Activated CD4-positive, alpha-beta T cell treated with anti-CD3 and anti-CD28 coated beads, Interleukin-2, amount 50 U/mL, for 1 hour (primary cell): ENCODE measurements around the gene ELP4.
"Not testable (repeated sequence)": the region's sequence is repeated elsewhere in the genome, so short reads cannot be mapped to it uniquely, and the experiment has no call there.

ENCODE experiments used
- DNase-seq: peaks from one replicate; pipeline ENCODE4 v3.0.0-alpha.2; 2020

The ELP4 gene

DNA sequence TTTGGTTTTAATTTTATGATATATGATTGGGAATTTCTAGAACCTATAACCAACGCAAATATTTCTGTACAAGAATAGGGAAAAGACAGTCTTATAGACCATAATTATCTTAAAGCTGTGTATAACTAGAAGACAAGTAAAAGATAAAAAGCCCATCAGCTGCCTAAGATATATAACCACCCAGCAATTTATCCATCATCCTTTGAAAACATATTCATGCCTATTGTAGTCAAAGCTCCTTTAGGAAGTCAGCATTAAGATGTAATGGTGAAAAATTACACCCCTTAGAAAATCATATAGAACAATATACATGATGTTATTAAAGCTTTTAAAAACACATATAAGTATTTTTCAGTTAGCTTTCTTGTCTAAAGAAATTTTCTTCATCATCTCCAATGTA is 46.4 kb downstream of the ELP4 start:
- DNase-seq, result no peak

DNA sequence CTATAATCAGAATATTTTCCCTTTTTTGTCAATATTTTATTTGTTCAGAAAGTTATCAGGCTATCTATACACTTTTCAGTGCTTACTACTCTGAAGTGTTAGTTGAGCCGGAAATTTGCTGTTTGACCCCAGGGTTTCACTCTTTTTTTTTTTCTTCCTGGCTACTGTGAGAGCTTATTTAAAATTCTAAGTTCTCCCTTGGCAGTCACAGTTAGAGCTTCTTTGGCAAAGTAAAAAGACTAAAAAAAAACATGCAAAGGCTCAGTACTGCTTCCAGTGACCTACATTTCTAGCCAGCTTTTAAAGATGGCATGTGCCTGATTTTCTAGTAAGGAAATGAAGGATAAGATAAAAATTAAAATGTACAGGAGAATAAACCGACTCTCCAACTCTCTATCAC is 48.4 kb downstream of the ELP4 start:
- DNase-seq, result no peak

GRCh38 chr11:31560842-31561476 is 51.4 kb downstream of the ELP4 start:
- no peak for DNase-seq

DNA sequence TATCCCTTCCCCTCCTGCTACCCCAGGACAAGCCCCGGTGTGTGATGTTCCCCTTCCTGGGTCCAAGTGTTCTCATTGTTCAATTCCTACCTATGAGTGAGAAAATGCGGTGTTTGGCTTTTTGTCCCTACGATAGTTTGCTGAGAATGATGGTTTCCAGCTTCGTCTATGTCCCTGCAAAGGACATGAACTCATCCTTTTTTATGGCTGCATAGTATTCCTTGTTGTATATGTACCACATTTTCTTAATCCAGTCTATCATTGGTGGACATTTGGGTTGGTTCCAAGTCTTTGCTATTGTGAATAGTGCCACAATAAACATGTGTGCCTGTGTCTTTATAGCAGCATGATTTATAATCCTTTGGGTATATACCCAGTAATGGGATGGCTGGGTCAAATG is 55.0 kb downstream of the ELP4 start:
- not testable (repeated sequence) for DNase-seq

GRCh38 chr11:31574133-31574532 is 64.6 kb downstream of the ELP4 start:
- not testable (repeated sequence) for DNase-seq

DNA sequence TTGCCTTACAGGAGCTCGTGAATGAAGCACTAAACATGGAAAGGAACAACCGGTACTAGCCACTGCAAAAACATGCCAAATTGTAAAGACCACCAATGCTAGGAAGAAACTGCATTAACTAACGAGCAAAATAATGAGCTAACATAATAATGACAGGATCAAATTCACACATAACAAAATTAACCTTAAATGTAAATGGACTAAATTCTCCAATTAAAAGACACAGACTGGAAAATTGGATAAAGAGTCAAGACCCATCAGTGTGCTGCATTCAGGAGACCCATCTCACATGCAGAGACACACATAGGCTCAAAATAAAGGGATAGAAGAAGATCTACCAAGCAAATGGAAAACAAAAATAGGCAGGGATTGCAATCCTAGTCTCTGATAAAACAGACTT is 66.2 kb downstream of the ELP4 start:
- not testable (repeated sequence) for DNase-seq

GRCh38 chr11:31579412-31579811 is 69.8 kb downstream of the ELP4 start:
- DNase-seq, result not testable (repeated sequence)

DNA sequence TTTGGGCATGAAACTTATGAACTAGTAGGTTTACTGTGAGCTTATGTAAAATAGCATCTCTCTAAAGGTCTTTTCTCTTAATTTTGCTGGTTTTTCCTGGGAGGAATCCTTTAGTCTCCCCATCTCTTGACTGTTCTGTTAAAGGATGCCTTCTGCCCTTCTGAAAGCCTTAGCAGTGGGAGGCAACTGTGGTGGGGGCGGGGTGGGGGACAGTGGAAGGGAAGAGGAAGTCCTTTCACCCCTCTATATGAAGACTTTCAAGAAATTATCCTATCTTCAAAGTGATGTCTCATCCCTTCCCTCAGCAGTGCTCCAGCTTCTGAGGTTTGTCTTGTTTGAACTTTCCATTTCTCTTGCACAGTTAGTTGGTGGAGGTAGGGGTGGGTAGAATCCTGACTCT is 73.1 kb downstream of the ELP4 start:
- DNase-seq, result no peak

DNA sequence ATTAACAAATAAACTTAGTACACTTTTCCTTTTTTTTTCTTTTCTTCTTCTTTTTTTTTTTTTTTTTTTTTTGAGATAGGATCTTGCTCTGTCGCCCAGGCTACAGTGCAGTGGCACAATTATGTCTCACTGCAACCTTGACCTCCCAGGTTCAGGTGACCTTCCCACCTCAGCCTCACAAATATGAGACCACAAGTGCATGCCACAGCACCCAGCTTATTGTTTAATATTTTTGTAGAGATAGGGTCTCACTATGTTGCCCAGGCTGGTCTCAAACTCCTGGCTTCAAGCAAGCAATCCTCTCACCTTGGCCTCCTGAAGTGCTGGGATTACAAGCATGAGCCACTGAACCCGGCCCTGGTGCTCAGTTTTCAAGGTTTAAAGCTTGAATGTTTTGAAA is 88.9 kb downstream of the ELP4 start:
- DNase-seq, result no peak

DNA sequence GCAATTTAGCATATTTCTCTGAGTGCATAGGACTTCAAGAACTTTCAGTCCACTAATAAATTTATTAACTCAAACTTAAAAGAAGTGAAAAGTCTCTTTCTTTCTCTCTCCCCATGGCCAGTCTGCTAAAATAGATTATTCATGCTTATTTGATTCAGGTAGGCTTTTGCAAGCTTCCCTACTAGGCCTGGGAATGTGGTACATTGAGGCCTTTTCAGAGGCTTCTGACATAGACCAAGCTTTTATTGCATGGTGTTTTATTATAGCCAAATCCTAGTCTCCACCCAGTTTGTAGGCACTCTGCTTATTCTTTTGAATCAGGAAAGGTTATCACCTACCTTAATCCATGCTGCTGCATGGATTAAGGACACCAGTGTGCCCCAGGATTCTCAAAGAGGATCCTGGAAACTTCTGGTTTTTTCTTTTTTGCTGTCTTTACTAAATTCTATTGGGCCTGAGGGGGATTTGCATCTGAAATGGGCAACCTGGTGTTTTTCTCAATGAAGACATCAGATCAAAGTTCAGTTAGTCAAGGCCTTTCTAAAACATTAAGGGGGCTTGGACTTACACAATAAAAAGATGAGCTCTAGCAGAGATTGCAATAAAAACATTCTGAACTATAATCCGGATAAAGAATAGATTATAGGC is 92.2 kb downstream of the ELP4 start:
- DNase-seq, result no peak

DNA sequence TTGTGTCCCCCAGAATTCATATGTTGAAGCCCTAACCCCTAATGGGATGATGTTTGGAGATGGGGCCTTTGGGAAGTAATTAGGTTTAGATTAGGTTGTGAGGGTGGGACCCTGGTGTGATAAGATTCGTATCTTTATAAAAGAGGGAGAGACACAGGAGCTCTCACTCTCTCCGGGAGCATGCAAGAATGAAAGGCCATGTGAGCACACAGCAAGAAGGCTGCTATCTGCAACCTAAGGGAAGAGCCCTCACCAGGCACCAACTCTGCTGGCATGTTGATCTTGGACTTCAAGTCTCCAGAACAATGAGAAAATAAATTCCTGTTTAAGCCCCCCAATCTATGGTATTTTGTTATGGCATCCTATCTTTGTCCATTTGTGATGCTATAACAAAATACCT is 97.3 kb downstream of the ELP4 start:
- DNase-seq, result no peak

GRCh38 chr11:31607914-31608313 is 98.3 kb downstream of the ELP4 start:
- no peak for DNase-seq

- DNase-seq, result no peak
Observed at GRCh38 chr11:31608995-31609394, 99.4 kb downstream of the ELP4 start.

GRCh38 chr11:31610544-31610943 is 101.0 kb downstream of the ELP4 start:
- DNase-seq, result no peak

DNA sequence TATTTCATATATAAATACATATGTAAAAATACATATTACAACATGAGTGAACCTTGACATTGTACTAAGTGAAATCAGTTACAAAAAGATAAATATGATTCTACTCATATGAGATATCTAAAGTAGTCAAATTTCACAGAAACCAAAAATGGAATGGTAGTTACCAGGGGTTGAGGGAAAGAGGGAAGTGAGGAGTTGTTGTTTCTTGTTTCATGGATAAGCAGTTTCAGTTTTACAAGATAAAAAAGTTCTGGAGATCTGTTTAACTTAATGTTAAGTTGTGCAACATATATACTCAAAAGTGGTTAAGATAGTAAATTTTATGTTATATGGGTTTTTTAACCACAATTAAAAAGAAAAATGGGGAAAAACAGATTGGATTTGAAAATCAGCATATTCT is 107.7 kb downstream of the ELP4 start:
- DNase-seq, result no peak

DNA sequence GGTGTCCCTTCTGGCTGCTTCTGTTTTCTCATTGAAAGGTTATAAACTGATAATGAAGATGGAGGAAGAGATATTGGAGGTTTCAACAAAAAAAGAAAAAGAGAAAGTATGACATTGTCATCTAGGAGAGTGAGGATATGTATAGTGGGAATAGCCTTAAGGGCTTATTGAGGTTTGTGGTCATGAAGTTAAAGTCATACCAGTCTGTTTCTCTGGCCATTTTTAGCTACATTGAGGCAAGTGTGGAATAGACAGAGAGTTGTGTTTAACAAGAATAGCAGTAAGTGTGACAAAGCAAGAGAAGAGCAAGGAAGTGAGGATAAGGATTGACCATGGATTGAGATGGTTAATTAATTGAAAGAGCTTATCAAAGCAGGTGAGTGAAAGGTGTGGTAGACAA is 110.4 kb downstream of the ELP4 start:
- no peak for DNase-seq

DNA sequence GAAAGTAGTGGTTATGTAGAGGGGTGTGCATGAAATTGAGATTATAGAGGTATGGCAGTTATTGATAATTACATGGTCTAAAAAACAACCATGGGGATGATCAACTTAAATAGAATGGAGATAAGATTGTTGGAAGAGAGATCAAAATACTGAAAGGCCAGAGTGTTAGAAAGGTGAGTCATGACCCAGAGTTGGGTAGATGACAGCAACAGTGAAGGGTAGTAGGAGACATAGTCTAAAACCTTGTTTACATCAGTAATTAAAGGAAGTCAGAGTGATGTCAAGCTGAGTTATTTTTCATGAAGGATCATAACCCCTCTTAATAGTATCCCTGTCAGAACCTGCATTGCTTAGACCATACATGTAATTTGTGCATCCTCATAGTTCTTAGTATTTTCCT is 110.9 kb downstream of the ELP4 start:
- no peak for DNase-seq

GRCh38 chr11:31625868-31626267 is 116.3 kb downstream of the ELP4 start:
- DNase-seq, result no peak

GRCh38 chr11:31628111-31628510 is 118.5 kb downstream of the ELP4 start:
- no peak for DNase-seq

GRCh38 chr11:31636983-31637382 is 127.4 kb downstream of the ELP4 start:
- DNase-seq, result no peak

DNA sequence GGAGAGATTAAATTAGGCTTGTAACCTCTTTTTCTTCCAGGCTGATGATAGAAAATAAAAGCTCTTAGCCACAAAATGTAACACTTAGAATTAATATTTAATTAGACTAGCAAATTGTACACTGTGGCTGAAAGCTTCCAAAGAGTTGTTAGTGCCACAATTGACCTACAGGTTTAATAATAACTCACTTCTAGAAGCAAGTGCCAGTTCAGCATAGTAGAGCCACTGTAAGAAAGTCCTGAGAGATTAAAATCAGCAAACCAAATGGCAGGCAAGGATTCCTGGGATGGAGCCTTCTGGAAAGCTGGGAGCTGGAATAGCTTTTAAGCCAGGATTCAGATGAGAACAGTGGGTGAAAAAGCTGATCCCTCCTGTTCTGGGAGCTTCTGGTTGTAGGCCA is 131.0 kb downstream of the ELP4 start:
- no peak for DNase-seq

DNA sequence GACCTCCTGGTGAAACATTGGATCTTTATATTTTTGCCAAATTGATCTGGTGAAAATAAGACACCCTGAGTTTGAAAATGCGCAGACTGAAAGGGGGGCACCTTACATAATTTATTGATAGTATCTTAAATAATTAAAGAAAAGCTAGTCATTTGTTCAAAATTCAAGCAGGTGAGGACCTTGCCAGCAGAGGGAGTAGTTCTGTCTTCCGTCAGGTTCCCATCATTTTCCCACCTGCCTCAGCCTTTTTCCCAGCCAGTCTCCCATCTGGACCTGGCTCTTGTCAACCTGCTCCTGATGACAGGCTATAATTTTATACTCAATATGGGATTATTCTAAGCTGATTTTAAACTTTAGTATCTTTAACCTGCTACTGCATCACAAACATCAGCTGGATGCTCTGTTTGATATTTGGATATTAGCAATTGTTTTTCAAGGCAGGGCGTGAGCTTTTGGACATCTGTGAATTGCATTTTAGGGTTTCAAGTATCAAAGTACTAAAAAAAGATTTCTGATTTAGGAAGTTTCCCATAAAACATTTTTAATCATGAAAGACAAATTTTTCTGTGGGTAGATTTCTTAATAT is 132.0 kb downstream of the ELP4 start:
- no peak for DNase-seq

GRCh38 chr11:31643857-31644256 is 134.3 kb downstream of the ELP4 start:
- no peak for DNase-seq

DNA sequence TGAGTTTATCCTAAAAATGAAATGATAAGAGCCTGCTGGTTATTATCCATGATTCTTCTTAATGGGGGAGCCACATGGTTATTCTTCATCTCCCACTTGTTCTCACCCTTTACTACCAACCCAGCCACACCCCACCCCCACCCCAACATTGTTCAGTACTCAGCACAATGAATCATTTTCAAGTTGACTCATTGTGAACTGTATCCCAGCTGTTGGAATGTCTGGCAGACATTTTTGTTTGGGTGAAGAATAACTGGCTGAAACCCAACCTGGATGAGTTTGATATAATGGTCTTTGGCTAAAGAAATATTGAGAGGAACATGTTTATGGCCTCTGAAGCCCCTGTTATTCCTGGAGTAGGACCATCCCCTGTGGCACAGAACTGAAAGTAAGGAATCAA is 136.2 kb downstream of the ELP4 start:
- DNase-seq, result no peak

DNA sequence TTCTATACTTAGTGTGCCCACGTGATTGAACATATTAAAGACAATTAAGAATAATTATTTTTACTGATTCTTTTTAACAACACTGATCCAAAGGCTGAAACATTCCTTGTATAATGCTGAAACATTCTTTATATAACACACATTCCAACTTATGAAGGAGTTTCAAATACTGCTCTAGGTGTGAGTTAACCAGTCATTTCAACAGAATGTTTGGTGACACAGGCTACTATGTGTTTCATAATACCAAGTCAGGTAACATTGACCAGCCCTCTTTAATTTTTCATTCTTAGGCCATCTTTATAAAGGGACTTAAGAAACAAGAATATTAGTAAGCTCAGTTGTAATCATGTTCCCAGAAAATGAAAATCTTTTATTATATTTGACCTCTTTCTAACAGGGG is 136.6 kb downstream of the ELP4 start:
- DNase-seq, result no peak
